ENCODE data around the gene CDK5RAP1. TPM values are rescaled to one million over a fixed set of nuclear protein-coding genes. Genes with fewer than 3 reads are reported as not detected.

Gene CDK5RAP1
- total and polyA plus RNA-seq, 2 of the 8 experiments (the other 6 are each of a cell fraction or from before 2014, with no cell fraction given) = 37.8 to 46.6 TPM

- H3K27me3 ChIP-seq (replicated peaks in 1 of 4; ENCODE audit: control insufficient read depth in 3 of 4, extremely low read depth in 1 of 4, insufficient read depth in 3 of 4, low read length in 3 of 4) = no peaks in the 10 kb centered on the region; a peak in 2 of 7 replicates
- no peak overlapping the region for H3K14ac ChIP-seq (ENCODE audit: insufficient read length)
- no peak overlapping the region for H3K9ac ChIP-seq (replicated peaks in 1 of 4; ENCODE audit: extremely low read depth in 1 of 4, low read depth in 3 of 4, low read length in 3 of 4)
- no peak overlapping the region for H3K56ac ChIP-seq (replicated peaks; ENCODE audit: insufficient read length, low read depth, low read length)
- no peak overlapping the region for H2BK120ac ChIP-seq (replicated peaks; ENCODE audit: low read depth, low read length)
- no peak overlapping the region for H4K5ac ChIP-seq (ENCODE audit: insufficient read length, low read depth, low read length)
- ChIA-PET CTCF (ENCODE audit: partially characterized antibody) (interaction anchor here (0.5 to 2.8 kb wide), 2 partner anchors 12 to 294 kb away, joined by 4 to 9 read pairs; no protein-coding TSS in a partner anchor), POLR2A (ENCODE audit: partially characterized antibody) (no interaction called here)
- H2BK12ac ChIP-seq (ENCODE audit: low read depth, low read length) = no peak overlapping the region
- no peak overlapping the region for H2BK5ac ChIP-seq (ENCODE audit: low read depth, low read length)
- no peak overlapping the region for H3K4me2 ChIP-seq (ENCODE audit: insufficient read depth in 1 of 2, low read depth in 2 of 2, low read length in 2 of 2)
- H3K79me2 ChIP-seq (ENCODE audit: control insufficient read depth in 1 of 2, insufficient read depth in 2 of 2, low read length in 2 of 2) = no peaks in the 10 kb centered on the region
- H3K18ac ChIP-seq (ENCODE audit: extremely low read depth, low read length) = no peak overlapping the region
- FAIRE-seq = no peak
- no peaks in the 10 kb centered on the region for H3K79me1 ChIP-seq (ENCODE audit: low read depth, low read length)
- 88% methylated on average over 3 of the region's 3 CpGs; no CpG with 5 or more reads in 1 of the 2 experiments for WGBS, 2 experiments (ENCODE audit: extremely low coverage in 1 of 2, insufficient coverage in 1 of 2, insufficient read length in 1 of 2, insufficient replicate concordance in 2 of 2, low coverage in 1 of 2, low lambda C conversion rate in 2 of 2, missing lambda C conversion rate in 1 of 2)
- no peak overlapping the region for H3K4me3 ChIP-seq (ENCODE audit: extremely low read depth in 1 of 4, insufficient read depth in 2 of 4, low read depth in 3 of 4, low read length in 4 of 4)
- no peak for DNase-seq (ENCODE audit: low read depth in 1 of 2, low spot score in 2 of 2)
- H2BK15ac ChIP-seq (ENCODE audit: low read length) = no peak overlapping the region
- H4K8ac ChIP-seq (ENCODE audit: extremely low read depth, insufficient read depth, low read length) = no peak overlapping the region
- H4K20me1 ChIP-seq (replicated peaks in 1 of 2; ENCODE audit: control insufficient read depth in 1 of 2, insufficient read depth in 2 of 2, low read length in 2 of 2) = no peaks in the 10 kb centered on the region
- H2AFZ ChIP-seq (ENCODE audit: low read length) = no peak overlapping the region
- H3K9me3 ChIP-seq (ENCODE audit: insufficient read depth in 2 of 2, low read depth in 1 of 2, low read length in 1 of 2) = no peaks in the 10 kb centered on the region
- H3K23me2 ChIP-seq (ENCODE audit: low read depth, low read length) = no peaks in the 10 kb centered on the region
- no peaks in the 10 kb centered on the region for H3K36me3 ChIP-seq (ENCODE audit: control insufficient read depth in 2 of 4, insufficient read depth in 4 of 4, low read length in 3 of 4)
- H4K91ac ChIP-seq (replicated peaks; ENCODE audit: insufficient read length, low read length) = no peak overlapping the region
- H2BK20ac ChIP-seq (ENCODE audit: low read length) = no peak overlapping the region
- TF ChIP-seq TAF1 (IDR thresholded peaks at IDR 0.05; ENCODE audit: low read depth, low read length) = no peak
- no peak for TF ChIP-seq SIRT6 (IDR thresholded peaks at IDR 0.05; ENCODE audit: low read length)
- no peak for TF ChIP-seq SIN3A (conservative IDR thresholded peaks at IDR 0.05 in 1 of 2, IDR thresholded peaks at IDR 0.05 in 1 of 2; ENCODE audit: low read depth in 1 of 2, low read length in 2 of 2)
- TF ChIP-seq ATF3 (IDR thresholded peaks at IDR 0.05; ENCODE audit: insufficient read depth, low read depth, low read length) = no peak
- TF ChIP-seq SUZ12 (IDR thresholded peaks at IDR 0.05; ENCODE audit: low read length) = no peak
- no peak for TF ChIP-seq POU5F1 (IDR thresholded peaks at IDR 0.05; ENCODE audit: low read depth, low read length)
- no peak for TF ChIP-seq CHD1 (IDR thresholded peaks at IDR 0.05; ENCODE audit: low read depth, low read length)
- TF ChIP-seq TCF12 (IDR thresholded peaks at IDR 0.05; ENCODE audit: low read depth, low read length) = no peak
- no peak for TF ChIP-seq TAF7 (optimal IDR thresholded peaks at IDR 0.05; ENCODE audit: borderline replicate concordance, low read depth, low read length)
- no peak overlapping the region for H3K27ac ChIP-seq (ENCODE audit: low read depth, low read length)
- H3K4ac ChIP-seq (replicated peaks; ENCODE audit: insufficient read length, low read depth, low read length) = no peak overlapping the region
- no peaks in the 10 kb centered on the region for H3K4me1 ChIP-seq (replicated peaks in 1 of 4; ENCODE audit: control insufficient read depth in 3 of 4, insufficient read depth in 4 of 4, low read length in 3 of 4)
- H2AK5ac ChIP-seq (ENCODE audit: low read depth, low read length) = no peak overlapping the region
- no peak overlapping the region for H3K23ac ChIP-seq (ENCODE audit: insufficient read length)
These were observed 78.9 kb downstream of the CDK5RAP1 start for GRCh38 chr20:33322456-33322855.

All from H1 (cell line).